Testis (tissue), 2 donors: ENCODE results near the gene LRMDA.

Experiments used
- CTCF ChIP-seq, 3 experiments: fragments of 450-650 bp in 2 of 3; fragments of 200-600 bp in 1 of 3; sonication (generic) in 1 of 3; IDR thresholded peaks; one replicate each; pipeline ENCODE4 v1.5.1; 2016 to 2019; ENCODE audit warnings: antibody characterized with exemption in 3 of 3, mild to moderate bottlenecking in 2 of 3, moderate library complexity in 1 of 3
- POLR2A ChIP-seq: fragments of 450-650 bp; IDR thresholded peaks from one replicate; pipeline ENCODE4 v1.6.1; 2017; ENCODE audit warnings: antibody characterized with exemption, mild to moderate bottlenecking, moderate library complexity

- TF ChIP-seq CTCF (IDR thresholded peaks at IDR 0.05) (no peak), POLR2A (no peak)
Measured at GRCh38 chr10:76201962-76202361, 770.5 kb downstream of the LRMDA start.
